ENCODE measurements around the gene TMIGD1. TPM values are rescaled to one million over a fixed set of nuclear protein-coding genes. Genes with fewer than 3 reads are reported as not detected.

Gene TMIGD1
- total and polyA plus RNA-seq, 2 donors = not detected

GRCh38 chr17:30273373-30273772 lies 60.5 kb downstream of the TMIGD1 start:
- Histone ChIP-seq H3K4me3 (ENCODE audit: low read depth, low read length) (no peak overlapping the region), H3K27ac (ENCODE audit: low read depth) (no peak overlapping the region), H3K36me3 (ENCODE audit: insufficient read depth) (peaks cover 15% of the 10 kb centered on the region), H3K4me1 (ENCODE audit: insufficient read depth) (no peaks in the 10 kb centered on the region)
- no peak for DNase-seq (ENCODE audit: extremely low spot score)
- WGBS = 79% methylated on average over 6 of the region's 6 CpGs

GRCh38 chr17:30271102-30271501 lies 62.8 kb downstream of the TMIGD1 start:
- Histone ChIP-seq H3K4me1 (ENCODE audit: insufficient read depth) (no peaks in the 10 kb centered on the region), H3K36me3 (ENCODE audit: insufficient read depth) (peaks cover 13% of the 10 kb centered on the region), H3K4me3 (ENCODE audit: low read depth, low read length) (no peak overlapping the region), H3K27ac (ENCODE audit: low read depth) (no peak overlapping the region)
- no peak for DNase-seq (ENCODE audit: extremely low spot score)
- WGBS = 97% methylated on average over 6 of the region's 6 CpGs

GRCh38 chr17:30267625-30268024 lies 66.2 kb downstream of the TMIGD1 start:
- Histone ChIP-seq H3K27ac (ENCODE audit: low read depth) (no peak overlapping the region), H3K4me3 (ENCODE audit: low read depth, low read length) (no peak overlapping the region), H3K4me1 (ENCODE audit: insufficient read depth) (no peaks in the 10 kb centered on the region), H3K36me3 (ENCODE audit: insufficient read depth) (peaks cover 8% of the 10 kb centered on the region)
- no peak for DNase-seq (ENCODE audit: extremely low spot score)
- WGBS = 92% methylated on average over 2 of the region's 2 CpGs

Small RNA genes lying within 50 kb of the gene (small RNA-seq; reads per million reads assigned to genes)
- gene RF00019 (not detected), gene RNU6-1267P (not detected), gene RNU6-990P (not detected)

Other genes starting within 250 kb of the TMIGD1 start
- 30.9 TPM for gene NSRP1, start 217.2 kb downstream of the TMIGD1 start, total RNA-seq
- gene NSRP1, start 217.2 kb downstream of the TMIGD1 start, polyA plus RNA-seq = 29.5 TPM
- gene SLC6A4, start 98.4 kb downstream of the TMIGD1 start, total RNA-seq = 0.37 TPM
- gene SLC6A4, start 98.4 kb downstream of the TMIGD1 start, polyA plus RNA-seq = 0.03 TPM
- gene BLMH, start 42.1 kb downstream of the TMIGD1 start, total RNA-seq = 44.0 TPM
- gene BLMH, start 42.1 kb downstream of the TMIGD1 start, polyA plus RNA-seq = 25.5 TPM
- 101 TPM for gene CPD, start 44.9 kb upstream of the TMIGD1 start, total RNA-seq
- 14.0 TPM for gene CPD, start 44.9 kb upstream of the TMIGD1 start, polyA plus RNA-seq
- 45.5 TPM for gene GOSR1, start 143.4 kb upstream of the TMIGD1 start, total RNA-seq
- gene GOSR1, start 143.4 kb upstream of the TMIGD1 start, polyA plus RNA-seq = 27.6 TPM

Data from urinary bladder (tissue), 4 donors.